Lung (tissue), 12 donors: ENCODE results near the gene TBC1D17. TPM values are rescaled to one million over a fixed set of nuclear protein-coding genes. Genes with fewer than 3 reads are reported as not detected.
A peak's percentile ranks its signal among the peaks of the same experiment; 100 is the strongest.

Source experiments
- ATAC-seq: fragments of 200-7000 bp; cut with Tn5 transposase; one replicate; pipeline ENCODE4 v1.9.1; 2020; ENCODE audit warnings: moderate number of reproducible peaks; ENCODE audit not compliant: insufficient read depth, low FRiP score
- DNase-seq, 3 donors: peaks; one replicate each; pipeline ENCODE4 v3.0.0-alpha.2; 2013 to 2017
- H3K27ac ChIP-seq, 2 donors: one replicate each; pipeline ENCODE4 v1.5.1; 2013; ENCODE audit warnings: mild to moderate bottlenecking in 2 of 2, moderate library complexity in 2 of 2, control low read depth in 1 of 2, inconsistent platforms in 1 of 2, low read depth in 1 of 2, low read length in 1 of 2
- H3K27me3 ChIP-seq, 3 donors: one replicate each; pipeline ENCODE4 v1.5.1; 2013; ENCODE audit warnings: low read length in 2 of 3; ENCODE audit not compliant: control insufficient read depth in 3 of 3, insufficient read depth in 3 of 3
- H3K36me3 ChIP-seq, 4 donors: one replicate each; pipeline ENCODE4 v1.5.1; 2013; ENCODE audit warnings: low read length in 4 of 4, mild to moderate bottlenecking in 1 of 4, moderate library complexity in 1 of 4; ENCODE audit not compliant: control insufficient read depth in 4 of 4, insufficient read depth in 4 of 4
- H3K4me1 ChIP-seq, 5 donors: one replicate each; pipeline ENCODE4 v1.5.1; 2013; ENCODE audit warnings: low read length in 5 of 5, mild to moderate bottlenecking in 2 of 5, moderate library complexity in 1 of 5; ENCODE audit not compliant: control insufficient read depth in 5 of 5, insufficient read depth in 5 of 5
- H3K4me3 ChIP-seq: one replicate; pipeline ENCODE4 v1.5.1; 2013; ENCODE audit warnings: mild to moderate bottlenecking, control low read depth, moderate library complexity
- H3K9ac ChIP-seq, 2 donors: one replicate each; pipeline ENCODE4 v1.5.1; 2013; ENCODE audit warnings: low read length in 2 of 2, control low read depth in 1 of 2; ENCODE audit not compliant: insufficient read depth in 1 of 2
- H3K9me3 ChIP-seq, 4 donors: one replicate each; pipeline ENCODE4 v1.5.1; 2013; ENCODE audit warnings: low read length in 3 of 4, mild to moderate bottlenecking in 1 of 4, moderate library complexity in 1 of 4; ENCODE audit not compliant: control insufficient read depth in 4 of 4, insufficient read depth in 3 of 4
- WGBS, 2 donors: extraction: QIAGEN DNeasy Blood & Tissue Kit; methylation state at CpG; one replicate each; pipeline ENCODE4 v1.1.7; 2013; 5-methylcytosine and 5-hydroxymethylcytosine counted together
- polyA plus RNA-seq, 2 donors: library from polyadenylated mRNA; stranded (reverse); fragments of 200-250 nt; gene quantifications; one replicate each; pipeline ENCODE4 v1.2.1, GENCODE V29; 2013
- total RNA-seq, 2 donors: library from RNA; depleted of rRNA in 1 of 2; stranded (reverse); fragments of >200 nt in 1 of 2; gene quantifications; one replicate each; pipeline ENCODE4 v1.2.1, GENCODE V29; 2014 to 2021
- TF ChIP-seq, protein P1 (sequence below): IDR thresholded peaks from 2 replicates; pipeline ENCODE4 v1.5.1; 2012; ENCODE audit warnings: mild to moderate bottlenecking; ENCODE audit errors: control extremely low read depth, extremely low read depth
- donor health status: control.
- donor health status: control.
- donor health status: Bipolar disorder and iron deficiency.
- donor health status: healthy.
- donor health status: DM: yes; HTN: yes; CAD: no.

The TBC1D17 gene
- total and polyA plus RNA-seq, 4 donors = 23.3 to 52.9 (median 32.4) TPM

DNA sequence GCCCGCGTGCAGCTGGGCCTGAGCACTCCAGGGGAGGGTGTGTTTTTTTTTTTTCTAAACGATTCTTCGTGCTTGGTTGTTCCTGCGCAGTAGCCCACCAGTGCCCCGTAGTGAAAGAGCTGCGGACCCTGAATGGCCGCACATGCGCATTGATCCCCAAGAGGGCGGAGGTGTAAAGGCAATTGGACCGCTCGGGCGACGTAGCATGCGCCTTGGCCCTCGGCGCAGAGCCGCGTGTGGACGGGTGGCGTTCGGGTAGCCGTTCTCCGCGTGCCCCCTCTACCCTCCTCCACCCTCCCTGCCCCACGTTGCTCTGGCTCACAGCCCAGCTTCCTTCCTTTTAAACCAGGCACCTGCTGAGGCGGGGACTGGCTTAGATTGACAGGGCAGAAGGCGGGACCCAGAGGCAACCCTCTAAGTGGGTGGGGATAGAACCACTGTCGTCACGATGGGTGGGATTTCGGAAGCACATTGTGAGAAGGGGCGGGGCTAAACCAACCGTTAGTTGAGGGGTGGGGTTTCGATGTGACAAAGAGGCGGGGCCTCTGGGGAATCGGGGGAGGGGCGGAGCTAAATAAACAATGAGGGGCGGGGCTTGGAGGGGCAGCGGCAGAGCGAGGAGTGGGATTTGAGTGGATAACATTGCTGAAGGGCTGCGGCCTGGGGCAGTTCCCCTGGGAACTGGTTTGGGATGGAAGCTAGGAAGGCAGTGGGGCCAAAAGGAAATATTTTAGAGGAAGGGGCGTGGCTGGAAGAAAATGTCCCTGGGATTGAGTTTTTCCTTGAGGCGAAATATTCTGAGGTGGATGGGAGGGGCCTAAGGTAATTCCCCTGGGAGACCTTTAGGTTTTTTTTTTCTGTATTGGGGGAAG is 52.3 kb downstream of the TBC1D17 start:
- 3 to 5% methylated on average over 42 to 43 of the region's 43 CpGs for WGBS, 2 donors
- ATAC-seq (peak; percentile 85), DNase-seq (peak; percentile 93 to 96 (median 95))
- H3K9ac ChIP-seq = peak overlapping the region; percentile 4 to 33
- H3K27ac ChIP-seq = peak overlapping the region; percentile 88 to 90
- H3K36me3 ChIP-seq = peaks cover 0 to 25% (median 12%) of the 10 kb centered on the region in 4 donors
- TF ChIP-seq, protein P1, sequence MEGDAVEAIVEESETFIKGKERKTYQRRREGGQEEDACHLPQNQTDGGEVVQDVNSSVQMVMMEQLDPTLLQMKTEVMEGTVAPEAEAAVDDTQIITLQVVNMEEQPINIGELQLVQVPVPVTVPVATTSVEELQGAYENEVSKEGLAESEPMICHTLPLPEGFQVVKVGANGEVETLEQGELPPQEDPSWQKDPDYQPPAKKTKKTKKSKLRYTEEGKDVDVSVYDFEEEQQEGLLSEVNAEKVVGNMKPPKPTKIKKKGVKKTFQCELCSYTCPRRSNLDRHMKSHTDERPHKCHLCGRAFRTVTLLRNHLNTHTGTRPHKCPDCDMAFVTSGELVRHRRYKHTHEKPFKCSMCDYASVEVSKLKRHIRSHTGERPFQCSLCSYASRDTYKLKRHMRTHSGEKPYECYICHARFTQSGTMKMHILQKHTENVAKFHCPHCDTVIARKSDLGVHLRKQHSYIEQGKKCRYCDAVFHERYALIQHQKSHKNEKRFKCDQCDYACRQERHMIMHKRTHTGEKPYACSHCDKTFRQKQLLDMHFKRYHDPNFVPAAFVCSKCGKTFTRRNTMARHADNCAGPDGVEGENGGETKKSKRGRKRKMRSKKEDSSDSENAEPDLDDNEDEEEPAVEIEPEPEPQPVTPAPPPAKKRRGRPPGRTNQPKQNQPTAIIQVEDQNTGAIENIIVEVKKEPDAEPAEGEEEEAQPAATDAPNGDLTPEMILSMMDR = no peak
- H3K4me3 ChIP-seq = peak overlapping the region; percentile 93
- H3K4me1 ChIP-seq = peaks cover 0 to 16% (median 11%) of the 10 kb centered on the region in 5 donors
- no peaks in the 10 kb centered on the region for H3K9me3 ChIP-seq
- H3K27me3 ChIP-seq = no peaks in the 10 kb centered on the region

DNA sequence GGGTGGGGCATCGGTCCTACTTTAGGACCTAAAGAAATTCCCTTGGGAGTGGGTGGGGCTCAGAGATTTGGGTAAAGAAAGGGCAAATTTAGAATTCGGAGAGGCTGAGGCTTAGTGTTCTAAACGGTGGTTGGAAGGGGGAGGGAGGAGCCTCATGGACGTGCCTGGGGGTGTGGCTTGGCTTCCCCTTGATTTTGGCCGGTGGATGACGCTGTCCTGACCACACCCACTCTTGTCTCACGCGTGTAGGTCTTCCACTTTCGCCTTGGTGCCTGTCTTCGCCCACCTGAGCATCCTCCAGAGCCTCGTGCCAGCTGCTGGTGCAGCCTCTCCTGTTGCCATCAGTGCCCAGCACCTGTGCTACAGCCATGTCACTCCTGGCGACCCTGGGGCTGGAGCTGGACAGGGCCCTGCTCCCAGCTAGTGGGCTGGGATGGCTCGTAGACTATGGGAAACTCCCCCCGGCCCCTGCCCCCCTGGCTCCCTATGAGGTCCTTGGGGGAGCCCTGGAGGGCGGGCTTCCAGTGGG is 53.0 kb downstream of the TBC1D17 start:
- WGBS, 2 donors = 65 to 71% methylated on average over 15 of the region's 15 CpGs
- Histone ChIP-seq H3K27ac (no peak overlapping the region), H3K4me3 (no peak overlapping the region), H3K9ac (no peak overlapping the region), H3K9me3 (no peaks in the 10 kb centered on the region), H3K4me1 (peaks cover 0 to 16% (median 11%) of the 10 kb centered on the region in 5 donors), H3K36me3 (peaks cover 0 to 21% (median 11%) of the 10 kb centered on the region in 4 donors), H3K27me3 (no peaks in the 10 kb centered on the region)
- ATAC-seq (no peak), DNase-seq (peak in 2 of 3 donors; percentile 21 to 25)
- TF ChIP-seq, protein P1 = no peak

DNA sequence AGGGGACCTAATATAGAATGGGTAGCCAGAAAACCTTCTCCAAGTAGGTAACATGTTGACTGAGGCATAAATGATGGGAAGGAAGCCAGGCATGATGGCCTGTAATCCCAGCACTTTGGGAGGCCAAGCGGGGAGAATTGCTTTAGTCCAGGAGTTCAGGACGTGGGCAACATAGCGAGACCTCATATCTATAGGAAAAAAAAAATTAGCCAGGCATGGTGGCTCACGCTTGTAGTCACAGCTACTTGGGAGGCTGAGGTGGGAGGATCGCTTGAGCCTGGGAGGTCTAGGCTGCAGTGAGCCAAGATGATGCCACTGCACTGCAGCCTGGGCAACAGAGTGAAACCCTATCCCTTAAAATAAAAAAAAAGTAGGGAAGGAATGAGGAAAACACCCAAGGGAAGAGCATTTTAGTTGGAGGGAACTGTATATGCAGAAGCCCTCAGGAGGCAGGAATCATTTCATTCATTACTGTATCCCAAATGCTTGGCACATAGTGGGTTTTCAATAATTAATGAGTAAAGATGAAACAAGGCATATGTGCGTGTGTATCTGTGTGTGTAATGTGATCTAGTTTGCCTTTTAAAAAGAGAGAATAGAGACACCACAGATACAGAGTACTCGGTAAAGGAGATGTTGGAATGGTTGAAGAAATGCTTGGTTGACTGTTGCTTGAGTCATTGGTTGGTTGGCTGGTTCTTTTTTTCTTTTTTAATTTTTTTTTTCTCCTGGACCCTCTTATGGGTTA is 54.0 kb downstream of the TBC1D17 start:
- Histone ChIP-seq H3K9ac (no peak overlapping the region), H3K27ac (no peak overlapping the region)
- ATAC-seq = no peak

More for the DNA sequence above, 54.0 kb downstream of the TBC1D17 start:
- no peaks in the 10 kb centered on the region for H3K27me3 ChIP-seq
- H3K4me3 ChIP-seq = no peak overlapping the region
- 97% methylated on average over 7 of the region's 7 CpGs for WGBS, 2 donors
- no peaks in the 10 kb centered on the region for H3K9me3 ChIP-seq
- peaks cover 0 to 16% (median 11%) of the 10 kb centered on the region in 5 donors for H3K4me1 ChIP-seq
- peaks cover 0 to 19% (median 10%) of the 10 kb centered on the region in 4 donors for H3K36me3 ChIP-seq
- no peak for DNase-seq
- TF ChIP-seq, protein P1 = no peak
